ENCODE results near the gene RASGRF2. TPM values are rescaled to one million over a fixed set of nuclear protein-coding genes. Genes with fewer than 3 reads are reported as not detected.
"Not testable (repeated sequence)": the region's sequence is repeated elsewhere in the genome, so short reads cannot be mapped to it uniquely, and the experiment has no call there.

Gene RASGRF2
- total RNA-seq, 4 donors from 2014 or later, result 19.5 to 45.3 (median 34.6) TPM

DNA sequence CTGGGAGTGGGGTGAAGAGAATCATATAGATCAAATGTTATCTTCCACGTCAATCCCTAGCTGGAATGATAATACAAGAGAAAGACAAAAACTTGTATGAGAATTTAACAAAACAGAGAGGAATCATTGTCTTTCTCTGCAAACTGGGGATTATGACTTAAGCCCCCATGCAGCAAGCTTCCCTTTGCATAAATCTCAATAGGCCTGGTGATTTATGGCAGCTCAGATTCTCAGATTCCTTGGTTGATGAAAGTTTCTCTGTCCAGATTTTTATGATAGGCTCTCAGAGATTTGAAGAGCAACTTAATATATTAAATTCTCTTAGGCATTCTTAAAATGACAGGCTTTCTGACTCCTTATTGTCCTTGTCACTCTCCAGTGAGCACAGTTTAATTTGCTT is 56.0 kb downstream of the RASGRF2 start:
- Histone ChIP-seq H3K9me3 (no peaks in the 10 kb centered on the region), H3K4me1 (peaks cover 0 to 12% (median 0%) of the 10 kb centered on the region in 4 donors), H3K27ac (no peak overlapping the region), H3K27me3 (no peaks in the 10 kb centered on the region), H3K4me3 (no peak overlapping the region), H3K36me3 (no peaks in the 10 kb centered on the region)
- no peak for DNase-seq (ENCODE audit: low spot score in 2 of 2)
- TF ChIP-seq POLR2A (IDR thresholded peaks at IDR 0.05), result no peak
- TF ChIP-seq CTCF (IDR thresholded peaks at IDR 0.05), result no peak
- TF ChIP-seq EP300 (IDR thresholded peaks at IDR 0.05), result no peak
- WGBS, 2 donors, result 21 to 24% methylated on average over 1 of the region's 1 CpG

GRCh38 chr5:81017320-81017719 is 57.2 kb downstream of the RASGRF2 start:
- peaks cover 0 to 12% (median 0%) of the 10 kb centered on the region in 4 donors for H3K4me1 ChIP-seq
- no peak for TF ChIP-seq EP300 (IDR thresholded peaks at IDR 0.05)
- TF ChIP-seq POLR2A (IDR thresholded peaks at IDR 0.05), result no peak
- TF ChIP-seq CTCF (IDR thresholded peaks at IDR 0.05), result no peak
- H3K36me3 ChIP-seq, result no peaks in the 10 kb centered on the region
- H3K9me3 ChIP-seq, result no peaks in the 10 kb centered on the region
- 83% methylated on average over 2 of the region's 2 CpGs for WGBS, 2 donors
- no peak overlapping the region for H3K27ac ChIP-seq
- no peaks in the 10 kb centered on the region for H3K27me3 ChIP-seq
- no peak for DNase-seq (ENCODE audit: low spot score in 2 of 2)
- no peak overlapping the region for H3K4me3 ChIP-seq

DNA sequence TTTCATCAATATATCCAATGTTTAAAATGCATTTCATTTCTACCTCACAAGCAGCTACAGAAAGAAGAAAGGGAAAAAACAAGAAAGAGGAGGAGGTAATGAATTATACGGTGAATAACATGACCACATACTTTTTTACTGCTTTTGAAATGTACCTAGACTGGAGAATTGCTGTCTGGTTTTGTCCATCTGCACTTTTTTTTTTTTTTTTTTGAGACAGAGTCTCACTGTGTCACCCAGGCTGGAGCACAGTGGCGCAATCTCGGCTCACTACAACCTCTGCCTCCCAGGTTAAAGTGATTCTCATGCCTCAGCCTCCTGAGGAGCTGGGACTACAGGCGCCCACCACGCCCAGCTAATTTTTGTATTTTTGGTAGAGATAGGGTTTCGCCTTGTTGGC is 58.4 kb downstream of the RASGRF2 start:
- H3K27ac ChIP-seq; H3K9me3 ChIP-seq; H3K36me3 ChIP-seq; DNase-seq (ENCODE audit: low spot score in 2 of 2); H3K4me3 ChIP-seq; H3K27me3 ChIP-seq: not testable (repeated sequence)
- peaks cover 0 to 17% (median 0%) of the 10 kb centered on the region in 4 donors for H3K4me1 ChIP-seq
- WGBS, 2 donors, result 83 to 92% methylated on average over 6 of the region's 6 CpGs

- TF ChIP-seq EP300 (IDR thresholded peaks at IDR 0.05) (no peak), CTCF (IDR thresholded peaks at IDR 0.05) (no peak), POLR2A (IDR thresholded peaks at IDR 0.05) (no peak)
- Histone ChIP-seq H3K27me3 (no peaks in the 10 kb centered on the region), H3K4me1 (peaks cover 0 to 20% (median 0%) of the 10 kb centered on the region in 4 donors), H3K9me3 (no peaks in the 10 kb centered on the region), H3K4me3 (no peak overlapping the region), H3K36me3 (no peaks in the 10 kb centered on the region), H3K27ac (no peak overlapping the region)
- WGBS, 2 donors, result 52 to 58% methylated on average over 1 of the region's 1 CpG
- DNase-seq (ENCODE audit: low spot score in 2 of 2), result no peak
These were observed 59.6 kb downstream of the RASGRF2 start for GRCh38 chr5:81019748-81020147.

DNA sequence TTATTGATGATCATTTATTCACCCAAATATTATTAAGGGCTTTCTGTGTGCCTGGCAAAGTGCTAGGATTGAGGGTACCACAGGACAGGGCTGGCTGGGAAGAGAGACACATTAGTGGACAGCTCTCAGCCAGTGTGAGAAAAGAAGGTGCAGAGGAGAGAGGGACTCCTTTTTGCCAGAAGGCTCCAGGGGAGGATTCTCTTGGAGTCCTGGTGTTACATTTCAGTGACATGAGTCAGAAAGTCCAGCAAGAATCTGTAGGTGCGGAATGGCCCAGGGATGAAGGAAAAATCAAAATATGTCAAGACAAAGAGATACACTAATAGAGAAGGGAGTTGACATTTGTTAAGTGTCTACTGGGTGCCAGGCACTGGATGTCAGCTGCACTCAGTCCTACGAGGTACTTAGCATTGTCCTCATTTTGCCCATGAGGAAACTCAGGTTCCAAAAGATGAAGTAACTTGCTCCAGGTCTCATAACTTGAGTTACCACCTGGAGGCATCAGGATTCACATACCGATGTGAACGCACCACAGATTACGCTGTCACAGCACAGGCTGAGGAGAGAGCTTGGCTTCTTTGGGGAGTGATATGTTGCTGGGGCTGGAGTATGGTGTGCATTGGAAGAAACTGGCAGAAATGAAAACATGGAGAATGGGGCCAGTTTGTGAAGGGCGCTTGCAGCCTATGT is 60.5 kb downstream of the RASGRF2 start:
- H3K9me3 ChIP-seq, result no peaks in the 10 kb centered on the region
- no peak overlapping the region for H3K27ac ChIP-seq
- no peak for TF ChIP-seq POLR2A (IDR thresholded peaks at IDR 0.05)

DNA sequence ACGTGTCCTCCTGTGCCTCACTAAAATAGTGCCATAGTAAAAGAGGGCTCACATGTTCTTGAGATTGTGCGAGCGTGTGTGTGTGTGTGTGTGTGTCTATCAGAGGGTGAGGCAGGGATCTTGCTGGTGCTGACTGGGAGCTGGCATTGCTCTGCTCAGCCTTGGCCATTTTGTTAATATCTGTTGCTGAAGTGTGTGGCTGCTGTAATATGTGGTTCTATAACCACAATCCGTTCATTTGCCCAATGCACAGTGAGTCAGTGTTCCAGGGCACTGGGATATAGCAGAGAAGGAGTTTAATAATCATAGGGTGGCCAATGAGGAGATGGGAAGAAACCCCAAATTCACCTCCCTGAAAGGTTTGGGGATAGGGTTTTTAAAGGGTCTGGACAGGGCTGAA is 61.3 kb downstream of the RASGRF2 start:
- Histone ChIP-seq H3K27me3 (no peaks in the 10 kb centered on the region), H3K9me3 (no peaks in the 10 kb centered on the region), H3K4me3 (no peak overlapping the region), H3K4me1 (peaks cover 0 to 24% (median 0%) of the 10 kb centered on the region in 4 donors), H3K36me3 (no peaks in the 10 kb centered on the region), H3K27ac (no peak overlapping the region)
- WGBS, 2 donors, result 77 to 80% methylated on average over 4 of the region's 4 CpGs
- TF ChIP-seq CTCF (IDR thresholded peaks at IDR 0.05) (no peak), POLR2A (IDR thresholded peaks at IDR 0.05) (no peak), EP300 (IDR thresholded peaks at IDR 0.05) (no peak)
- no peak for DNase-seq (ENCODE audit: low spot score in 2 of 2)

More for the DNA sequence above, 60.5 kb downstream of the RASGRF2 start:
- Histone ChIP-seq H3K4me1 (peaks cover 0 to 24% (median 0%) of the 10 kb centered on the region in 4 donors), H3K4me3 (no peak overlapping the region), H3K27me3 (no peaks in the 10 kb centered on the region), H3K36me3 (no peaks in the 10 kb centered on the region)
- WGBS, 2 donors, result 81 to 84% methylated on average over 6 of the region's 6 CpGs
- no peak for DNase-seq (ENCODE audit: low spot score in 2 of 2)
